K562 (cell line): ENCODE measurements around the gene CUEDC2.

Experiments used
- BRCA1 ChIP-seq, 2 experiments: fragments of 450-650 bp in 1 of 2; sonication (generic) in 1 of 2; formaldehyde crosslinking in 1 of 2; IDR thresholded peaks; 2 replicates each; pipeline versions ENCODE4 v1.5.0 to v1.6.1; 2017 to 2020; ENCODE audit warnings: mild to moderate bottlenecking in 1 of 2, missing genetic modification reagents in 1 of 2
- E2F1 ChIP-seq: sonication (generic); formaldehyde crosslinking; IDR thresholded peaks from 2 replicates; pipeline ENCODE4 v1.8.1; 2023; ENCODE audit warnings: mild to moderate bottlenecking, missing genetic modification reagents, moderate library complexity
- ESRRA ChIP-seq: fragments of 450-650 bp; IDR thresholded peaks from 2 replicates; pipeline ENCODE4 v1.6.1; 2014; ENCODE audit warnings: low read depth, mild to moderate bottlenecking, moderate library complexity, borderline replicate concordance
- FOS ChIP-seq: IDR thresholded peaks from 3 replicates; pipeline ENCODE4 v1.6.1; 2011; ENCODE audit not compliant: insufficient read length; ENCODE audit errors: extremely low read depth
- NFIC ChIP-seq: fragments of 450-650 bp; IDR thresholded peaks from 2 replicates; pipeline ENCODE4 v1.6.1; 2017; ENCODE audit warnings: mild to moderate bottlenecking, inconsistent platforms
- POLR2A ChIP-seq: fragments of 450-650 bp; conservative IDR thresholded peaks from 2 replicates; pipeline ENCODE4 v1.6.1; 2016
- SMAD1 ChIP-seq: fragments of 150-350 bp; IDR thresholded peaks from 2 replicates; pipeline ENCODE4 v1.6.1; 2014; ENCODE audit warnings: low read length, low read depth; ENCODE audit not compliant: partially characterized antibody
- ZNF121 ChIP-seq: sonication (generic); formaldehyde crosslinking; conservative IDR thresholded peaks from 2 replicates; pipeline ENCODE4 v1.8.0; 2022; ENCODE audit warnings: missing genetic modification reagents
- ZNF24 ChIP-seq: fragments of 450-650 bp; IDR thresholded peaks from 2 replicates; pipeline ENCODE4 v1.6.1; 2016
- ZZZ3 ChIP-seq: fragments of 450-650 bp; IDR thresholded peaks from 2 replicates; pipeline ENCODE4 v1.6.1; 2016; ENCODE audit warnings: antibody characterized with exemption, mild to moderate bottlenecking, moderate library complexity
- TF ChIP-seq, protein P1 (sequence below), 3 experiments: IDR thresholded peaks in 2 of 3; conservative IDR thresholded peaks in 1 of 3; 2 replicates each; pipeline ENCODE4 v1.5.1; 2011 to 2012; ENCODE audit warnings: low read length in 3 of 3, mild to moderate bottlenecking in 3 of 3, control low read depth in 2 of 3, improper control_type of control experiment in 1 of 3, inconsistent platforms in 1 of 3, low read depth in 1 of 3, mixed read lengths in 1 of 3, moderate library complexity in 1 of 3; ENCODE audit not compliant: insufficient read depth in 2 of 3
- TF ChIP-seq, protein P2 (sequence below): sonication (generic); formaldehyde crosslinking; IDR thresholded peaks from 2 replicates; pipeline ENCODE4 v1.8.0; 2022; ENCODE audit warnings: mild to moderate bottlenecking, missing genetic modification reagents
- TF ChIP-seq, protein P3 (sequence below): sonication (generic); formaldehyde crosslinking; IDR thresholded peaks from 2 replicates; pipeline ENCODE4 v1.8.1; 2023; ENCODE audit warnings: mild to moderate bottlenecking, missing genetic modification reagents

DNA sequence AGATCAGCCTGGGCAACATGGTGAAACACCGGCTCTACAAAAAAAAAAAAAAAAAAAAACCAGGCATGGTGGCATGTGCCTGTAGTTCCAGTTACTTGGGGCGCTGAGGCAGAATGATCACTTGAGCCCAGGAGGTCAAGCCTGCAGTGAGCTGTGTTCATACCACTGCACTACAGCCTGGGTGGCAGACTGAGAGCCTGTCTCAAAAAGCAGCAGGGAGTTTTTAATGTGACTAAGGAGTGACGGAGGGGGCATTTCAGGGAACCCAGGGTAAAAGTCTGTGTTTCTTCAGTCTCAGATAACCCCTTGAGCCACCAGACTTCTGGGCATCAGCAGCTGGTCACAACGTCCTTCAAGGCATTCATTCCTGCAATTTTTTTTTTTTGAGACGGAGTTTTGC lies 21.1 kb upstream of the CUEDC2 start:
- TF ChIP-seq BRCA1 (IDR thresholded peaks at IDR 0.05) (no peak), BRCA1 (CRISPR knock-in tag; IDR thresholded peaks at IDR 0.05) (no peak), FOS (no peak), POLR2A (no peak), SMAD1 (no peak), ZZZ3 (no peak), ESRRA (no peak), E2F1 (CRISPR knock-in tag) (no peak), NFIC (no peak), ZNF121 (no peak), ZNF24 (no peak)
- TF ChIP-seq, protein P1, sequence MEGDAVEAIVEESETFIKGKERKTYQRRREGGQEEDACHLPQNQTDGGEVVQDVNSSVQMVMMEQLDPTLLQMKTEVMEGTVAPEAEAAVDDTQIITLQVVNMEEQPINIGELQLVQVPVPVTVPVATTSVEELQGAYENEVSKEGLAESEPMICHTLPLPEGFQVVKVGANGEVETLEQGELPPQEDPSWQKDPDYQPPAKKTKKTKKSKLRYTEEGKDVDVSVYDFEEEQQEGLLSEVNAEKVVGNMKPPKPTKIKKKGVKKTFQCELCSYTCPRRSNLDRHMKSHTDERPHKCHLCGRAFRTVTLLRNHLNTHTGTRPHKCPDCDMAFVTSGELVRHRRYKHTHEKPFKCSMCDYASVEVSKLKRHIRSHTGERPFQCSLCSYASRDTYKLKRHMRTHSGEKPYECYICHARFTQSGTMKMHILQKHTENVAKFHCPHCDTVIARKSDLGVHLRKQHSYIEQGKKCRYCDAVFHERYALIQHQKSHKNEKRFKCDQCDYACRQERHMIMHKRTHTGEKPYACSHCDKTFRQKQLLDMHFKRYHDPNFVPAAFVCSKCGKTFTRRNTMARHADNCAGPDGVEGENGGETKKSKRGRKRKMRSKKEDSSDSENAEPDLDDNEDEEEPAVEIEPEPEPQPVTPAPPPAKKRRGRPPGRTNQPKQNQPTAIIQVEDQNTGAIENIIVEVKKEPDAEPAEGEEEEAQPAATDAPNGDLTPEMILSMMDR (IDR thresholded peaks at IDR 0.05 in 2 of 3, conservative IDR thresholded peaks at IDR 0.05 in 1 of 3; ENCODE audit: insufficient read depth in 2 of 3, low read depth in 1 of 3, low read length in 3 of 3) = no peak
- TF ChIP-seq, protein P2, sequence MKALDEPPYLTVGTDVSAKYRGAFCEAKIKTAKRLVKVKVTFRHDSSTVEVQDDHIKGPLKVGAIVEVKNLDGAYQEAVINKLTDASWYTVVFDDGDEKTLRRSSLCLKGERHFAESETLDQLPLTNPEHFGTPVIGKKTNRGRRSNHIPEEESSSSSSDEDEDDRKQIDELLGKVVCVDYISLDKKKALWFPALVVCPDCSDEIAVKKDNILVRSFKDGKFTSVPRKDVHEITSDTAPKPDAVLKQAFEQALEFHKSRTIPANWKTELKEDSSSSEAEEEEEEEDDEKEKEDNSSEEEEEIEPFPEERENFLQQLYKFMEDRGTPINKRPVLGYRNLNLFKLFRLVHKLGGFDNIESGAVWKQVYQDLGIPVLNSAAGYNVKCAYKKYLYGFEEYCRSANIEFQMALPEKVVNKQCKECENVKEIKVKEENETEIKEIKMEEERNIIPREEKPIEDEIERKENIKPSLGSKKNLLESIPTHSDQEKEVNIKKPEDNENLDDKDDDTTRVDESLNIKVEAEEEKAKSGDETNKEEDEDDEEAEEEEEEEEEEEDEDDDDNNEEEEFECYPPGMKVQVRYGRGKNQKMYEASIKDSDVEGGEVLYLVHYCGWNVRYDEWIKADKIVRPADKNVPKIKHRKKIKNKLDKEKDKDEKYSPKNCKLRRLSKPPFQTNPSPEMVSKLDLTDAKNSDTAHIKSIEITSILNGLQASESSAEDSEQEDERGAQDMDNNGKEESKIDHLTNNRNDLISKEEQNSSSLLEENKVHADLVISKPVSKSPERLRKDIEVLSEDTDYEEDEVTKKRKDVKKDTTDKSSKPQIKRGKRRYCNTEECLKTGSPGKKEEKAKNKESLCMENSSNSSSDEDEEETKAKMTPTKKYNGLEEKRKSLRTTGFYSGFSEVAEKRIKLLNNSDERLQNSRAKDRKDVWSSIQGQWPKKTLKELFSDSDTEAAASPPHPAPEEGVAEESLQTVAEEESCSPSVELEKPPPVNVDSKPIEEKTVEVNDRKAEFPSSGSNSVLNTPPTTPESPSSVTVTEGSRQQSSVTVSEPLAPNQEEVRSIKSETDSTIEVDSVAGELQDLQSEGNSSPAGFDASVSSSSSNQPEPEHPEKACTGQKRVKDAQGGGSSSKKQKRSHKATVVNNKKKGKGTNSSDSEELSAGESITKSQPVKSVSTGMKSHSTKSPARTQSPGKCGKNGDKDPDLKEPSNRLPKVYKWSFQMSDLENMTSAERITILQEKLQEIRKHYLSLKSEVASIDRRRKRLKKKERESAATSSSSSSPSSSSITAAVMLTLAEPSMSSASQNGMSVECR (CRISPR knock-in tag) = no peak
- TF ChIP-seq, protein P3, sequence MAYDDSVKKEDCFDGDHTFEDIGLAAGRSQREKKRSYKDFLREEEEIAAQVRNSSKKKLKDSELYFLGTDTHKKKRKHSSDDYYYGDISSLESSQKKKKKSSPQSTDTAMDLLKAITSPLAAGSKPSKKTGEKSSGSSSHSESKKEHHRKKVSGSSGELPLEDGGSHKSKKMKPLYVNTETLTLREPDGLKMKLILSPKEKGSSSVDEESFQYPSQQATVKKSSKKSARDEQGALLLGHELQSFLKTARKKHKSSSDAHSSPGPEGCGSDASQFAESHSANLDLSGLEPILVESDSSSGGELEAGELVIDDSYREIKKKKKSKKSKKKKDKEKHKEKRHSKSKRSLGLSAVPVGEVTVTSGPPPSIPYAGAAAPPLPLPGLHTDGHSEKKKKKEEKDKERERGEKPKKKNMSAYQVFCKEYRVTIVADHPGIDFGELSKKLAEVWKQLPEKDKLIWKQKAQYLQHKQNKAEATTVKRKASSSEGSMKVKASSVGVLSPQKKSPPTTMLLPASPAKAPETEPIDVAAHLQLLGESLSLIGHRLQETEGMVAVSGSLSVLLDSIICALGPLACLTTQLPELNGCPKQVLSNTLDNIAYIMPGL (CRISPR knock-in tag) = no peak
